Measurements from ENCODE around the gene ZFHX3. TPM values are rescaled to one million over a fixed set of nuclear protein-coding genes. Genes with fewer than 3 reads are reported as not detected.
A peak's percentile ranks its signal among the peaks of the same experiment; 100 is the strongest.

The ZFHX3 gene
- total and polyA plus RNA-seq, 10 of the 15 experiments (the other 5 are each of a cell fraction or from before 2014, with no cell fraction given) = 0.68 to 8.6 (median 2.0) TPM

DNA sequence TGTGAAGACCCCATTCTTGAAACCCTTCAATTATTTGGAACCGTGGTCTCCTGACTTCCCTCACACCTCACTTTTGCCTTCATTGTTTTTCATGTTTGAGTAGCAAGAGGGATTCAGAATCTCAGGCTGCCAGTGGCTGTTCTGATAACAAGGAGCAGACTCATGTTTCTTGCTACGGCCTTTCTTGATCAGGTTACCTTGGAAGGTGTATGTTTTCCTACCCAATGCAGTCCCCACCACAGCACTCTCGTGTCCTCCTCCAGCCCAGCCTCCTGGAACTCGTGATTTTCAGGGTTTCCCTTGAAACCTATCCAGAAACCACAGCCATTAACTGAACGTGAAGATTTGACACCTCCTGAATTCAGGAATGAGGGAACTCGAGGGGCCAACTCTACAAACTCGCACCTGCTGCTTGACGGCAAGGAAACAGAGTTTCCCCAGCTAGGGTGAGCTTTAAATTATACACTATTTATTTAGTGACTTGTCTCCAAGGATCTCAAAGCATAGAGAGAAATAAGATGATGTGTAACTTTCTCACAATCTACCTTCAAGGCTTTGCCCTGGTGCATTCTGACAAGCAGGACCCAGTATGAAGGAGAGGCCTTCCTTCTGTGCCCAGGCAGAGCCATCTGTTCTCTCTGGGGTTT is 1.6 kb downstream of the ZFHX3 start:
- SMC1A ChIA-PET (ENCODE audit: uncharacterized antibody, unreplicated experiment) = interaction anchor here (1.1 to 2.4 kb wide), 4 partner anchors 8 to 214 kb away, joined by 4 to 13 read pairs (median 12); no protein-coding TSS in a partner anchor
- intact Hi-C loops (cut with micrococcal nuclease; ENCODE audit: unreplicated experiment) (no loop called here), in situ Hi-C loops (cut with MboI) (no loop called here)
- CTCF ChIA-PET = interaction anchor here (1.3 to 11.3 kb wide), 3 partner anchors 13 to 382 kb away, joined by 3 to 57 read pairs (median 4); no protein-coding TSS in a partner anchor
- FAIRE-seq (no peak), DNase-seq (ENCODE audit: low read depth, low spot score) (no peak), ATAC-seq (no peak)
- RAD21 ChIA-PET (ENCODE audit: unreplicated experiment) = interaction anchor here (1.0 to 2.4 kb wide), 4 partner anchors 9 to 214 kb away, joined by 3 to 20 read pairs (median 4); no protein-coding TSS in a partner anchor
- POLR2A ChIA-PET = interaction anchor here (0.6 to 1.2 kb wide), 2 partner anchors 10 to 11 kb away, joined by 3 to 14 read pairs; no protein-coding TSS in a partner anchor
- Histone ChIP-seq H3K27me3 (replicated peaks in 1 of 2; ENCODE audit: control insufficient read depth in 2 of 2, insufficient read depth in 2 of 2, low read length in 1 of 2) (no peaks in the 10 kb centered on the region), H3K4me3 (peak overlapping the region; percentile 80; the same call in 1 of the 2 replicates), H2AFZ (ENCODE audit: control insufficient read depth, low read depth, low read length) (no peak overlapping the region), H3K9me3 (replicated peaks; ENCODE audit: control insufficient read depth, insufficient read depth, low read length) (no peaks in the 10 kb centered on the region), H3K9ac (ENCODE audit: control insufficient read depth, insufficient read depth, low read length) (no peak overlapping the region; the same call in 1 of the 2 replicates), H4K20me1 (ENCODE audit: control insufficient read depth, insufficient read depth) (no peaks in the 10 kb centered on the region), H3K79me2 (ENCODE audit: control insufficient read depth, insufficient read depth, low read length) (peaks cover 26% of the 10 kb centered on the region), H3K4me1 (ENCODE audit: control insufficient read depth, insufficient read depth, low read length) (peaks cover 38% of the 10 kb centered on the region), H3K27ac (ENCODE audit: control insufficient read depth, insufficient read depth) (no peak overlapping the region), H3K36me3 (ENCODE audit: control insufficient read depth in 2 of 2, insufficient read depth in 2 of 2, low read length in 1 of 2) (no peaks in the 10 kb centered on the region), H3K4me2 (ENCODE audit: control insufficient read depth, insufficient read depth) (peak overlapping the region; percentile 2)
- 78% methylated on average over 8 of the region's 8 CpGs for WGBS (ENCODE audit: insufficient coverage, insufficient replicate concordance, low lambda C conversion rate, missing lambda C conversion rate)
- no TSS peak for BruUV-seq (replicated peaks)
- TF ChIP-seq, protein P1, sequence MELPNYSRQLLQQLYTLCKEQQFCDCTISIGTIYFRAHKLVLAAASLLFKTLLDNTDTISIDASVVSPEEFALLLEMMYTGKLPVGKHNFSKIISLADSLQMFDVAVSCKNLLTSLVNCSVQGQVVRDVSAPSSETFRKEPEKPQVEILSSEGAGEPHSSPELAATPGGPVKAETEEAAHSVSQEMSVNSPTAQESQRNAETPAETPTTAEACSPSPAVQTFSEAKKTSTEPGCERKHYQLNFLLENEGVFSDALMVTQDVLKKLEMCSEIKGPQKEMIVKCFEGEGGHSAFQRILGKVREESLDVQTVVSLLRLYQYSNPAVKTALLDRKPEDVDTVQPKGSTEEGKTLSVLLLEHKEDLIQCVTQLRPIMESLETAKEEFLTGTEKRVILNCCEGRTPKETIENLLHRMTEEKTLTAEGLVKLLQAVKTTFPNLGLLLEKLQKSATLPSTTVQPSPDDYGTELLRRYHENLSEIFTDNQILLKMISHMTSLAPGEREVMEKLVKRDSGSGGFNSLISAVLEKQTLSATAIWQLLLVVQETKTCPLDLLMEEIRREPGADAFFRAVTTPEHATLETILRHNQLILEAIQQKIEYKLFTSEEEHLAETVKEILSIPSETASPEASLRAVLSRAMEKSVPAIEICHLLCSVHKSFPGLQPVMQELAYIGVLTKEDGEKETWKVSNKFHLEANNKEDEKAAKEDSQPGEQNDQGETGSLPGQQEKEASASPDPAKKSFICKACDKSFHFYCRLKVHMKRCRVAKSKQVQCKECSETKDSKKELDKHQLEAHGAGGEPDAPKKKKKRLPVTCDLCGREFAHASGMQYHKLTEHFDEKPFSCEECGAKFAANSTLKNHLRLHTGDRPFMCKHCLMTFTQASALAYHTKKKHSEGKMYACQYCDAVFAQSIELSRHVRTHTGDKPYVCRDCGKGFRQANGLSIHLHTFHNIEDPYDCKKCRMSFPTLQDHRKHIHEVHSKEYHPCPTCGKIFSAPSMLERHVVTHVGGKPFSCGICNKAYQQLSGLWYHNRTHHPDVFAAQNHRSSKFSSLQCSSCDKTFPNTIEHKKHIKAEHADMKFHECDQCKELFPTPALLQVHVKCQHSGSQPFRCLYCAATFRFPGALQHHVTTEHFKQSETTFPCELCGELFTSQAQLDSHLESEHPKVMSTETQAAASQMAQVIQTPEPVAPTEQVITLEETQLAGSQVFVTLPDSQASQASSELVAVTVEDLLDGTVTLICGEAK (IDR thresholded peaks at IDR 0.05; ENCODE audit: borderline replicate concordance) = no peak
- TF ChIP-seq, protein P2, sequence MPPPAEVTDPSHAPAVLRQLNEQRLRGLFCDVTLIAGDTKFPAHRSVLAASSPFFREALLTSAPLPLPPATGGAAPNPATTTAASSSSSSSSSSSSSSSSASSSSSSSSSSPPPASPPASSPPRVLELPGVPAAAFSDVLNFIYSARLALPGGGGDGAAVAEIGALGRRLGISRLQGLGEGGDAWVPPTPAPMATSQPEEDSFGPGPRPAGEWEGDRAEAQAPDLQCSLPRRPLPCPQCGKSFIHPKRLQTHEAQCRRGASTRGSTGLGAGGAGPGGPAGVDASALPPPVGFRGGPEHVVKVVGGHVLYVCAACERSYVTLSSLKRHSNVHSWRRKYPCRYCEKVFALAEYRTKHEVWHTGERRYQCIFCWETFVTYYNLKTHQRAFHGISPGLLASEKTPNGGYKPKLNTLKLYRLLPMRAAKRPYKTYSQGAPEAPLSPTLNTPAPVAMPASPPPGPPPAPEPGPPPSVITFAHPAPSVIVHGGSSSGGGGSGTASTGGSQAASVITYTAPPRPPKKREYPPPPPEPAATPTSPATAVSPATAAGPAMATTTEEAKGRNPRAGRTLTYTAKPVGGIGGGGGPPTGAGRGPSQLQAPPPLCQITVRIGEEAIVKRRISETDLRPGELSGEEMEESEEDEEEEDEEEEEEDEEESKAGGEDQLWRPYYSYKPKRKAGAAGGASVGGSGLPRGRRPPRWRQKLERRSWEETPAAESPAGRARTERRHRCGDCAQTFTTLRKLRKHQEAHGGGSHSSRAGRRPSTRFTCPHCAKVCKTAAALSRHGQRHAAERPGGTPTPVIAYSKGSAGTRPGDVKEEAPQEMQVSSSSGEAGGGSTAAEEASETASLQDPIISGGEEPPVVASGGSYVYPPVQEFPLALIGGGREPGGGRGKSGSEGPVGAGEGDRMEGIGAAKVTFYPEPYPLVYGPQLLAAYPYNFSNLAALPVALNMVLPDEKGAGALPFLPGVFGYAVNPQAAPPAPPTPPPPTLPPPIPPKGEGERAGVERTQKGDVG (CRISPR knock-in tag; IDR thresholded peaks at IDR 0.05) = no peak
- no peak for TF ChIP-seq CREM (IDR thresholded peaks at IDR 0.05; ENCODE audit: low read depth)
- TF ChIP-seq, protein P3, sequence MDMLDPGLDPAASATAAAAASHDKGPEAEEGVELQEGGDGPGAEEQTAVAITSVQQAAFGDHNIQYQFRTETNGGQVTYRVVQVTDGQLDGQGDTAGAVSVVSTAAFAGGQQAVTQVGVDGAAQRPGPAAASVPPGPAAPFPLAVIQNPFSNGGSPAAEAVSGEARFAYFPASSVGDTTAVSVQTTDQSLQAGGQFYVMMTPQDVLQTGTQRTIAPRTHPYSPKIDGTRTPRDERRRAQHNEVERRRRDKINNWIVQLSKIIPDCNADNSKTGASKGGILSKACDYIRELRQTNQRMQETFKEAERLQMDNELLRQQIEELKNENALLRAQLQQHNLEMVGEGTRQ (IDR thresholded peaks at IDR 0.05; ENCODE audit: borderline replicate concordance, low read depth, low read length) = no peak
- no peak for TF ChIP-seq ZNF24 (IDR thresholded peaks at IDR 0.05)
- TF ChIP-seq CBX3 (IDR thresholded peaks at IDR 0.05; ENCODE audit: borderline replicate concordance, low read depth) = no peak
- TF ChIP-seq TARDBP (IDR thresholded peaks at IDR 0.05; ENCODE audit: borderline replicate concordance) = no peak
- no peak for TF ChIP-seq HDAC2 (IDR thresholded peaks at IDR 0.05)
- no peak for TF ChIP-seq YBX1 (IDR thresholded peaks at IDR 0.05)
- TF ChIP-seq BMI1 (IDR thresholded peaks at IDR 0.05; ENCODE audit: borderline replicate concordance) = no peak
- TF ChIP-seq FOS (IDR thresholded peaks at IDR 0.05; ENCODE audit: borderline replicate concordance, extremely low read depth, insufficient read length) = no peak
- no peak for TF ChIP-seq LARP7 (IDR thresholded peaks at IDR 0.05)
